Caki2 (cell line): ENCODE data around the gene GAPVD1. TPM values are rescaled to one million over a fixed set of nuclear protein-coding genes. Genes with fewer than 3 reads are reported as not detected.

Experiments
- DNase-seq: peaks from one replicate; pipeline ENCODE4 v3.0.0-alpha.2; 2015; ENCODE audit warnings: low read depth
- in situ Hi-C: cut with HindIII; loops from 2 replicates; pipeline ENCODE4 v1.10.0; 2016; ENCODE audit warnings: low sequenced_read_pairs, low pct_unique_long_range_greater_than_20kb, mixed read lengths
- total RNA-seq: library from RNA; depleted of rRNA; stranded (reverse); fragments of >200 nt; shearing (Covaris generic); gene quantifications from 2 replicates; pipeline ENCODE4 v1.2.3, GENCODE V29; 2014; ENCODE audit warnings: low replicate concordance

GAPVD1 gene
- total RNA-seq, 1 experiment from 2014 or later, result 11.2 TPM

GRCh38 chr9:125355601-125356000 is 94.0 kb downstream of the GAPVD1 start:
- in situ Hi-C loops, result no loop called here
- no peak for DNase-seq

- DNase-seq, result no peak
- in situ Hi-C loops, result no loop called here
Observed at GRCh38 chr9:125356032-125356431, 94.4 kb downstream of the GAPVD1 start.

GRCh38 chr9:125359011-125359410 is 97.4 kb downstream of the GAPVD1 start:
- DNase-seq, result no peak
- in situ Hi-C loops, result no loop called here

DNA sequence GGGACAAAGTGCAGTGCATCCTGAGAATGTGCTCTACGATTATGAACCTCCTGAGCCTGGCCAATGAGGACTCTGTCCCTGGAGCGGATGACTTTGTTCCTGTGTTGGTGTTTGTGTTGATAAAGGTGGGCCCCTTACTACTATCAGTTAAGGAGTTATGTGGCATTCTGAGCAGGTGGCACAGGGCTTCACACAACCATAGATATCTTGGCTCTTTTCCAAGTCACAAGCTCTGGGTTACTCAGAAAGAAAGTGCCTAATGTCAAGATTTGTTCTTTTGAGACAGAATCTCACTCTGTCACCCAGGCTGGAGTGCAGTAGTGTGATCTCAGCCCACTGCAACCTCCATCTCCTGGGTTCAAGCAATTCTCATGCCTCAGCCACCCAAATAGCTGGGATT is 99.0 kb downstream of the GAPVD1 start:
- no peak for DNase-seq
- in situ Hi-C loops, result no loop called here

DNA sequence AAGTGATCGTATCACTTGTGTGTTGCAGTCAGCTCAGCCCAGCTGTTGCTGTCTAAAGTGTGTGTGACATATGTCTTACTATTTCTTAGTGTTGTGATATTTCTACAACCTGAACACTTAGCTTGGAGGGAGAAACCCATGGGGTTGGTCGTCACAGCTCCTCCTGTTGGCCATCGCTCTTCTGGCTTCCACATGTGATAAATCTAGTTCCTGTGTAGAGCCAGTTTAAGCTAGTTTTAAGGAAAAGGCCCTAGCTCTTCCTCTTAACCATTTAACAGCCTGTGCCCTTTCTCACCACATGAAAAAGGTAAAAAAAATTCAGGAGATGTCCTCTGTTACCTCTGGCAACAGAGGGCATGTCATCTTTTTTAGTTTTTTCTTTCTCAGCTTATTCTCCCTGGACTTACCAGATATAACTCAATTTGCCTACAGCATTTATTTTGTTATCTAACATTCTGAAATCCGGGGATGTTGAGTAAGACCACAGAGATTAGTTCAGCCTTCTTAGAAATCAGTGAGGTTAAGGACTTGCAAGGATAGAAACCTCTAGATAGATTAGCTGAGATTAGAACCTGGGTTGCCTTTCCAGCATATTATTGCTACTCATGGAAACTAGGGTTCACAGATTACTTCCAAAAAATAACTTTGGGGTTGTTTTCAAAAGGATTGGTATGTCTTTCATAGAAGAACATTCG is 100.4 kb downstream of the GAPVD1 start:
- in situ Hi-C loops, result no loop called here
- DNase-seq, result no peak

- in situ Hi-C loops, result no loop called here
- DNase-seq, result no peak
Observed at GRCh38 chr9:125366676-125367075, 105.0 kb downstream of the GAPVD1 start.

DNA sequence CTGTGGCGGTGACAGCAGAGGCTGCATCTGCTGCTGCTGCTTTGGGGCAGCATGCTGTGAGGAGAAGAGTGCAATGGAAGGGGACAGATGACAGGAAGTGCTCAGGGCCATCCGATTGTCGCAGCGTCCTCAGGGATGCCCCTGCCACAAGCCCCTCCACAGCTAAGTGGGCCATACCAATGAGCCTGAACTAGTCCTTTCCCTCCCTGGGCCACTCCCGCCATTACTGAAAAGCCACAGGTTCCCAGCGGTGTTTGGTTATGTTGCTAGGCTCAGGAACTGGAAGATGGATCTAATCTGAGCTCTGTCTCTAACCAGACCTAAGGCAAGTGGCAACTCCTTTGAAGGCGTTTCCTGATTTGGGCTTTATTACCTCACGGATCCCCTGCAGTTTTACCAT is 109.2 kb downstream of the GAPVD1 start:
- no peak for DNase-seq
- in situ Hi-C loops, result no loop called here

- in situ Hi-C loops, result no loop called here
- no peak for DNase-seq
Observed at GRCh38 chr9:125372441-125373226, 111.0 kb downstream of the GAPVD1 start.

DNA sequence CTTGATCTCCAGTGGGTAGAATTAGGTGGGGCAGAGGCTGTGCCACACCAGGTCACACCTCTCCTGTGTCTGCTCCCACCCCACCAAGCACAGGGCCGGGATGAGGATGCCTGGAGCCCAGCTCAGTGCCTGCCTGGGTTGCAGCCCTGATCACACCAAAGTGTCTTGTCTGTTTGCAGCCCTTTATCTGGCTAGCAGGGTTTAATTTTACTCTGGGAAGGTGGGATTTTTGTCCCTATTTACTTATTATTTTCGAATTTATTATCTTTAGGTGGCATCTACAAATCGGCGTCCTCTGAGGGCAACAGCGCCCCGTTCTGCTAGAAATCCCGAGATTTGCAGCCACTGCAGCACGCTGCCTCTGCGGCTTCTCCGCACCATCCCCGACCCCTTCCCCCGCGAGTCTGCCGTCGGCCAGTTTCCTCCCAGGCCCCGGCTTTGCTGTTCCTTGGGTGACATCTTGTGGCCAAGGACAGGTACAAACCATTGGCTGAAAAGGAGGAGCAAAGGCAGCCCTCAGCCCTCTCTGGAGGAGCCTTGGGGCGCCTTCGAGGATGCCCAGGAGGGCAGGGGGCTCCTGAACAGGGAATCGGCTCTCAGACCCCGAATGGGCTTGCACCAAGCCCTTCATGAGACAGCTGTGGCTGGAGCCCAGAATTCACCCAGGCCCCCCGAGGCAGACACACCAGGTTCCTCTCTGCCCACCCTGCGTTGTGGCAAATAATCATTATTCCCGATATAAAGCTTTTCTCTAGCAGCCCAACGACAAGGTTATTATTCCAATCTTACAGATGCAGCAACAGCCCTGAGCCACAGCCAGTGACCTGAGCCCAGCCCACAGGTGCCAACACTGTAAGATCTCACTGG is 113.0 kb downstream of the GAPVD1 start:
- in situ Hi-C loops, result no loop called here

GRCh38 chr9:125375820-125376219 is 114.2 kb downstream of the GAPVD1 start:
- in situ Hi-C loops, result no loop called here
- DNase-seq, result no peak

More for the DNA sequence above, 113.0 kb downstream of the GAPVD1 start:
- DNase-seq, result peak; percentile 41

DNA sequence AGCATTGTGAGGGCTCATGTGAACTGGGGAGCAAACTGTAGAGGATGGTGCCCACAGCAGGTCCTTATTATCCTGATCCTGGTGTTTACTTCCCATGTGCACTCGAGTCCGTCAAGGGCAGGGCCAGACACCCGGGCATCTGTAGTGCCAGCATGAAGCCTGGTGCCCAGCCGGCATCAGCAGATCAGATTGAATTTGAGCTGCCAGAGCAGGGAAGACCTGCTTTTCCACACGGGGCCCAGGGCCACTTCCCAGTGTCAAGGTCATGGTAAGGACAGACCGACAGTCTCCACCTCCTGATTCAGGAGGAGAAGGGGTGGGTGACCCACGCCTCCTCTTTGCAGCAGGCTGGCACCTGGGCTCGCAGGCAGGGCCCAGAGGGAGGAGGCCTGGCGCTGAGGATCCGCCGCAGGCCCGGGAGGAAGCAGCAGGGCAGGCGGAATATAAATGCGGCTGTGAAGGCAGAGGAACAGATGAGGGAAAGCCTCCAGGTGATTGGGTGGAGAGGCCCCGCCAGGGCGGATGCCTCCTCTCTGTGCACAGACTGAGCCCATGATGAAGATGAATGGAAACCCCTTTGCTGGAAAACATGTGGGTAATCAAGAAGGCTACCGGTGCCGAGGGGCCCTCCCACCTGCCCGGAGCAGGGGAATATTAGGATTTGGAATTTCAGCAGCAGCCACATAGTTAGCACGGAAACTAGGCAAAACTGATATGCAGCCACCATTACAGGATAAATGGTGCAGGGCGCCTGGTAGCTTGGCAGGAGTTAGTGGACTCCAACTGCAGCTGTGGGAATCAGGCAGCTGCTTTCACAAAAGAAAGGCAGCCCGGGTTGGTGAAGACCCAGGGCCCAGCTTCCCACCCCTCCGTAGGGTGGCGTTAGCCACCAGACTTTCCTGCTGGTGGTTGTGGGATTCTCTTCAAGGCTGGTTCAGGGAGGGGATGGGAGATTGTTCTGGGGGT is 114.9 kb downstream of the GAPVD1 start:
- DNase-seq, result no peak
- in situ Hi-C loops, result no loop called here

GRCh38 chr9:125377584-125378250 is 116.1 kb downstream of the GAPVD1 start:
- DNase-seq, result no peak
- in situ Hi-C loops, result no loop called here

DNA sequence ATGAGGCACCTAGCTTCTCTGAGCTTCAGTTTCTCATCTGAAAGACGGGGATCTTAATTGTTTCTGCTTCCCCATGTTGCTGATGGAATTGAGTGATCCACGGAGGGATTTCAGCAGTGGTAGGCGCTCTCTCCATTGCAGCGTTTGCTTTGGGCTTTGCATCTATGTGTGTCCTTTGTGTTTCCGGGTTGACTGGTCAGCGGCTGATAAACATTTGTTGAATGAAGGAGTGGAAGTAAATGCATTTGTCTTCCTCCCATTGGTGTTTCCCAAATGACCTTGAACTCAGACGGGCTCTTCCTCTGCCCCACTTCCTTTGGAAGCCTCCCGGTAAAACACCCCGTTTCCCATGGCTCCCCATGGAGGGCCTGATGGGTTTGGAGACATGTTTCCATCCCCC is 117.2 kb downstream of the GAPVD1 start:
- in situ Hi-C loops, result no loop called here

DNA sequence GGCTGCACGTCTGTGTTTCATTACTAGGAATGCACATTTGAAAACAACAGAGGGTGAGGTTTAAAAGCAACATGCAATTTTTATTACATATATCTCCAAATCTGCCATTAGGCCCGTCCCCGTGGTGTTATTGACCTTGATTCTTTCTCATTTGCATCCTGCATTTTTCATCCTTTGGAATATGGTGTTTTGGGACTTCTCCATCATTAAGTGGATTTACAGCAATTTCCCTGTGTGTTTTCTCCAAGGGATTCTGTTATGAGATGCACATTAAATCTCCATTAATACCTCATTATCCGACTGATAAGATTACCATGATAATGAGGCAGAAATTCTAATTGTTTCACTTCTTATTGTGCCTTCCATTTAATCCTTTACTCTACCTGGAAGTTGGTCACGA is 117.6 kb downstream of the GAPVD1 start:
- DNase-seq, result no peak
- in situ Hi-C loops, result no loop called here

More for the DNA sequence above, 117.2 kb downstream of the GAPVD1 start:
- no peak for DNase-seq

DNA sequence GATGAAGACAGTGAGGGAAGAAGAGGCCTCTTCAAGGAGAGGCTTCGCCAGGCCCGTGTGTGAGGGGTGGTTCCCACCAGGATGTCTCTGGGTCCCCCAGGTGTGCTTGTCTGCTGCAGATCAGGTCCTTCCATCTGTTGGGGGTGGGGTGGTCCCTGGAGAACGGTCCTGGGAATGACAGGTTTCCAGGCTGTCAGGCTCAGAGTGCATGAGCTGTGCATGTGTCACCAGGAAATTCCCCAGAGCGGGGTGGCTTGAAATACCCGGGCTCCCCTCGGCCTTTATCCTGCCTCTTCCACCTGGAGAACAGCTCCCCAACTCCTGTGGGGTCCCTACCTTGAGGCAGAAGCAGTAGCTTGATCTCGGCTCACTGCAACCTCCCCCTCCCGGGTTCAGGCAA is 118.8 kb downstream of the GAPVD1 start:
- in situ Hi-C loops, result no loop called here
- DNase-seq, result peak; percentile 15

DNA sequence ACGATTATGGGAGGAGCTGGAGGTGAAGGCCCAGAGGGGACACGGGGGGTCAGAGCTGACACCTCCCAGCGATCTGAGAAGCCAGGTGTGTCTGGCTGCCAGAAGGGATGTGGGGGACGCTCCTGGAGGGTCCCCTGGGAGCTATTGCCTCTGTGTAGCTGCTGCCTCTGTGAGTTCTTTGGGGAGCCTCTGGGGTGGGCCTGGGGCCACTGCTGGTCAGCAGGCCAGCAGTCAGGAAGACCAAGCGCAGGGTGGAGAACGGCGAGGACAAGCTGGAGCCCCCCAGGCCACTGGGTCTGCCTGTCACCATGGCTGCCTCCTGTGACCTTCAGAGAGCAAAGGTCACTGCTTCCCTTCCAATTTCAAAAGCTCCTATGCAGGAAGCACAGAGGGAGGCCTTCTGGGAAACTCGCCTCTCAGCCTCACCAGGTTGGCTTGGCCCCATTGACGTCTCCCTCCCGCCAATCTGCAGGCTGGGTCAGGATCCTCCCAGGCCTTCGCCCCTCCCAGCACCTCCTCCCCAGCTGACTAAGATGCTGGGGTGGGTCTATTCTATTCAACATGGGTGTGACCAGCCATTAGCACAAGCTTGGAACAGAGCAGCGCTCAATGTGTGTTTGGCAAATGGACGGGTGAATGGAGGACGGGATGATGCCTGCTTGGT is 126.4 kb downstream of the GAPVD1 start:
- no peak for DNase-seq
- in situ Hi-C loops, result no loop called here

- DNase-seq, result no peak
Observed at GRCh38 chr9:125388978-125389377, 127.4 kb downstream of the GAPVD1 start.

More at GRCh38 chr9:125388978-125389377, 127.4 kb downstream of the GAPVD1 start:
- in situ Hi-C loops, result no loop called here
